ENCODE measurements around the gene KLHL13.

KLHL13 gene

DNA sequence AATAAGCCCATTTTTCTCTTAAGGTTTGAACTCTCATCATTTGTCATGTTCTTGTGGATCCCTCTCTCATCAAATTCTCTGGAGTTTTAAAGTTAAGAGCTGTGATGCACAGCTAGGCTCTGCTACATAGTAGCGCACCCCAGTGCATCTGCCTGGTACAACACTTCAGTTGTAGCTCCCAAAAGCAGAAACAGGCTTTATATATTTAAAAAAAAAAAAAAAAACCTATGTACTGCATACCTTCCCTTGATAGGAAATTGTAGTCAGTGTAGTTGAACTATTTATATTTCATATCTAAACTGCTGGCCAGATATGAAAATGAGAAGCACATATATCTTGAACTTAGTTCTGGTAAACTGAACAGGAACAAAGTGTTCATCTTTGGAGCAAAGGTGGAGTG, 131.4 kb downstream of the KLHL13 start:
- Histone ChIP-seq H3K9ac (ENCODE audit: low read length) (no peak overlapping the region), H3K4me3 (ENCODE audit: insufficient read depth, low read length, poor library complexity, severe bottlenecking) (no peak overlapping the region), H2AFZ (ENCODE audit: low read depth, low read length, severe bottlenecking) (no peak overlapping the region), H3K79me2 (ENCODE audit: insufficient read depth, low read length) (no peaks in the 10 kb centered on the region), H3F3A (ENCODE audit: insufficient read depth) (no peaks in the 10 kb centered on the region), H3K27me3 (ENCODE audit: low read length) (no peaks in the 10 kb centered on the region), H3K36me3 (ENCODE audit: low read length) (no peaks in the 10 kb centered on the region), H3K9me2 (replicated peaks; ENCODE audit: insufficient read depth, low read length) (no peaks in the 10 kb centered on the region), H4K20me1 (ENCODE audit: low read depth, low read length) (no peaks in the 10 kb centered on the region), H3K4me2 (ENCODE audit: low read depth, low read length, poor library complexity, severe bottlenecking) (no peak overlapping the region), H3K27ac (ENCODE audit: low read depth, low read length) (no peak overlapping the region), H3K9me3 (ENCODE audit: insufficient read depth, low read length) (no peaks in the 10 kb centered on the region)
- TF ChIP-seq EZH2phosphoT487 (conservative IDR thresholded peaks at IDR 0.05; ENCODE audit: low read length), result no peak
- TF ChIP-seq, protein P1, sequence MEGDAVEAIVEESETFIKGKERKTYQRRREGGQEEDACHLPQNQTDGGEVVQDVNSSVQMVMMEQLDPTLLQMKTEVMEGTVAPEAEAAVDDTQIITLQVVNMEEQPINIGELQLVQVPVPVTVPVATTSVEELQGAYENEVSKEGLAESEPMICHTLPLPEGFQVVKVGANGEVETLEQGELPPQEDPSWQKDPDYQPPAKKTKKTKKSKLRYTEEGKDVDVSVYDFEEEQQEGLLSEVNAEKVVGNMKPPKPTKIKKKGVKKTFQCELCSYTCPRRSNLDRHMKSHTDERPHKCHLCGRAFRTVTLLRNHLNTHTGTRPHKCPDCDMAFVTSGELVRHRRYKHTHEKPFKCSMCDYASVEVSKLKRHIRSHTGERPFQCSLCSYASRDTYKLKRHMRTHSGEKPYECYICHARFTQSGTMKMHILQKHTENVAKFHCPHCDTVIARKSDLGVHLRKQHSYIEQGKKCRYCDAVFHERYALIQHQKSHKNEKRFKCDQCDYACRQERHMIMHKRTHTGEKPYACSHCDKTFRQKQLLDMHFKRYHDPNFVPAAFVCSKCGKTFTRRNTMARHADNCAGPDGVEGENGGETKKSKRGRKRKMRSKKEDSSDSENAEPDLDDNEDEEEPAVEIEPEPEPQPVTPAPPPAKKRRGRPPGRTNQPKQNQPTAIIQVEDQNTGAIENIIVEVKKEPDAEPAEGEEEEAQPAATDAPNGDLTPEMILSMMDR (IDR thresholded peaks at IDR 0.05; ENCODE audit: insufficient read depth, low read length, poor library complexity, severe bottlenecking), result no peak

DNA sequence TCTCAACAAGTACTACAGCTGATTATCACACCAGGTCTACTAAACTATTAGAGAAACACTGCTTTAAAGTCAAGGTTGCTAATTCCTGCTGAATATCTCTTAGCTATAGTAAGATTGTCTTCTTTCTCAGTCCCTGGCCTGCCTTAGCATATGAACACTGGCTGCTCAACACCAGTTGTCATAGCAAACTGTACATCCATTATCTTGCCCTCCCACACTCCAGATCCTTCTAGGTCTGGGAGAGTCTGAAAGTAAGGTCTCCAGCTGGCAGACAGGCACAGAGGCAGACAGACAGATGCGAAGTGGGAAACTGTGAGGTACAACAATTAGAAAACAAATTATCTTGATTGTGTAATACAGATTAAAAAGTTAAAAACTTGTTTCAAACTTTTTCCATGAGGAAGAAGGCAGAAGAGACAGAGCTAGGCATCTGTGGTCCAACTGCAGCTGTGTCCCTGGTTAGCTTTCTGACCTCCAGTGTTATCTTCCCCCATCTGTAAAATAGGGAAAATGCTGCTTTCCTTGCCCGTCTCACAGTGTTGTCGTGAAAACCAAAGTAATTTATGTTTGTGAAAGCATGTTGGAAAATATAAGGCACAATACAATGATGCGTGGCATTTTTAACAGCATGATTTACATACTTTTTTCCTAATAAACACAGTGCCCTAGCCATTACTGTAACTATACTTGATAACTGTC, 133.8 kb downstream of the KLHL13 start:
- Histone ChIP-seq H3K9me2 (replicated peaks; ENCODE audit: insufficient read depth, low read length) (no peaks in the 10 kb centered on the region), H3F3A (ENCODE audit: insufficient read depth) (no peaks in the 10 kb centered on the region), H3K27ac (ENCODE audit: low read depth, low read length) (no peak overlapping the region), H3K9ac (ENCODE audit: low read length) (no peak overlapping the region), H3K9me3 (ENCODE audit: insufficient read depth, low read length) (no peaks in the 10 kb centered on the region), H4K20me1 (ENCODE audit: low read depth, low read length) (no peaks in the 10 kb centered on the region), H3K79me2 (ENCODE audit: insufficient read depth, low read length) (no peaks in the 10 kb centered on the region), H3K27me3 (ENCODE audit: low read length) (no peaks in the 10 kb centered on the region), H3K4me2 (ENCODE audit: low read depth, low read length, poor library complexity, severe bottlenecking) (no peak overlapping the region), H3K4me3 (ENCODE audit: insufficient read depth, low read length, poor library complexity, severe bottlenecking) (no peak overlapping the region), H2AFZ (ENCODE audit: low read depth, low read length, severe bottlenecking) (no peak overlapping the region), H3K36me3 (ENCODE audit: low read length) (no peaks in the 10 kb centered on the region)
- TF ChIP-seq EZH2phosphoT487 (conservative IDR thresholded peaks at IDR 0.05; ENCODE audit: low read length), result no peak
- TF ChIP-seq, protein P1 (IDR thresholded peaks at IDR 0.05; ENCODE audit: insufficient read depth, low read length, poor library complexity, severe bottlenecking), result no peak

DNA sequence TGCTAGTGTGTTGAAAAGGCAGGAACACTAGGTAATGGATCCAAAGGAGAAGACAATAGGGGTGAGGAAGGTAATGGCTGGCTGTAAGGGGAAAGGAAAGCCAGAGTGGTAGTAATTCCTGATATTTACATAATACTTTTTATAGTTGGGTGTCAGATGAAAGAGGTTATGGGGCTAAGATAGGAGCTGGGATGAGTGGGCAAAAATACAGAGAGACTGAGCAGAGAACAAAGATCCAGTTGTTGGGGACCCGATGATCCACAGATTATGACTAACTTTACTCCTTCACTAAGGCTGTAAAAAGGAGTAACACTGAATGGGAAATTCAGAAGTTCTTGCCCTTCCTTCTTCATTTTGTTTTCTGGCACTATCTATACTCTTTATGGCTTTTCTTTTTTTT, 138.2 kb downstream of the KLHL13 start:
- no peaks in the 10 kb centered on the region for H3K79me2 ChIP-seq (ENCODE audit: insufficient read depth, low read length)
- no peak overlapping the region for H3K4me3 ChIP-seq (ENCODE audit: insufficient read depth, low read length, poor library complexity, severe bottlenecking)
- H3K27me3 ChIP-seq (ENCODE audit: low read length), result no peaks in the 10 kb centered on the region
- no peaks in the 10 kb centered on the region for H3F3A ChIP-seq (ENCODE audit: insufficient read depth)
- H2AFZ ChIP-seq (ENCODE audit: low read depth, low read length, severe bottlenecking), result no peak overlapping the region
- no peaks in the 10 kb centered on the region for H3K36me3 ChIP-seq (ENCODE audit: low read length)
- H3K27ac ChIP-seq (ENCODE audit: low read depth, low read length), result no peak overlapping the region
- H3K9me2 ChIP-seq (replicated peaks; ENCODE audit: insufficient read depth, low read length), result no peaks in the 10 kb centered on the region
- no peaks in the 10 kb centered on the region for H3K9me3 ChIP-seq (ENCODE audit: insufficient read depth, low read length)
- TF ChIP-seq, protein P1 (IDR thresholded peaks at IDR 0.05; ENCODE audit: insufficient read depth, low read length, poor library complexity, severe bottlenecking), result no peak
- TF ChIP-seq EZH2phosphoT487 (conservative IDR thresholded peaks at IDR 0.05; ENCODE audit: low read length), result no peak
- H4K20me1 ChIP-seq (ENCODE audit: low read depth, low read length), result no peaks in the 10 kb centered on the region
- no peak overlapping the region for H3K9ac ChIP-seq (ENCODE audit: low read length)
- no peak overlapping the region for H3K4me2 ChIP-seq (ENCODE audit: low read depth, low read length, poor library complexity, severe bottlenecking)

Measured in SU-DHL-6 (cell line).